Measurements from ENCODE around the gene FOSB. TPM values are rescaled to one million over a fixed set of nuclear protein-coding genes. Genes with fewer than 3 reads are reported as not detected.

Gene FOSB
- total and polyA plus RNA-seq, 9 of the 15 experiments (the other 6 are each of a cell fraction or from before 2014, with no cell fraction given): 0.11 to 2.7 (median 0.73) TPM

DNA sequence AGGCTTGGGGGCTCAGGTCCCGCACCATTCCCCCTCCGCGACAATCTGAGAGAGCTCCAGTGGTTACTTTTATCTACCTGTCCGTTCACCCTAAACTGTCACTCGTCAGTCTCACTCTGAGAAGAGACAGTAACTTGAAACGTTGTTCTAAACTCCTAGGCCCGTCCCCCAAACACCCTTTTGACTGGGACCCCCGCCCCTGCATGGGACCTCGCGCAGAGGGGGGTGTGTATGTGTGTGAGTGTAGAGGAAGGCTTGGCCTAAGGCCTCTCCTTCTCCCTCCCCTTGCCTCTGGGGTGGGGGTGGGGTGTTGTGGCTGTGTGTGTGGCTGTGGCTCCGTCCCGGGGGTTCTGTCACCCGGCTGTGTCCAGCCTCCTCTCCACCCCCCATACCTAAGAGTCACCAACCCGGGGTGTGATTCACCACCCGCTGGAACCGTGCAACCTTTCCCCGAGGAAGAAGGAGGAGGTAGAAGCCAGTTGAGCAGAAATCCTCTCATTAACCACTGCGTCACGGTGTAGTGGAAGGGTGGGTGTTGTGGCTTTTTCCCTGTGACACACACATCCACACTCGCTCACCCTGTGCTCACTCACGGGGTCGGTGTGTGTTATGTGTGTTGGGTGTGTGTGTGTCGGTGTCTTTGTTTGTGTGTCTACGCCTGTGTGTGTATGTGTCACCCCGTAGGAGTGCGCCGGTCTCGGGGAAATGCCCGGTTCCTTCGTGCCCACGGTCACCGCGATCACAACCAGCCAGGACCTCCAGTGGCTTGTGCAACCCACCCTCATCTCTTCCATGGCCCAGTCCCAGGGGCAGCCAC lies 2.4 kb downstream of the FOSB start (continued):
- TF ChIP-seq, protein P1, sequence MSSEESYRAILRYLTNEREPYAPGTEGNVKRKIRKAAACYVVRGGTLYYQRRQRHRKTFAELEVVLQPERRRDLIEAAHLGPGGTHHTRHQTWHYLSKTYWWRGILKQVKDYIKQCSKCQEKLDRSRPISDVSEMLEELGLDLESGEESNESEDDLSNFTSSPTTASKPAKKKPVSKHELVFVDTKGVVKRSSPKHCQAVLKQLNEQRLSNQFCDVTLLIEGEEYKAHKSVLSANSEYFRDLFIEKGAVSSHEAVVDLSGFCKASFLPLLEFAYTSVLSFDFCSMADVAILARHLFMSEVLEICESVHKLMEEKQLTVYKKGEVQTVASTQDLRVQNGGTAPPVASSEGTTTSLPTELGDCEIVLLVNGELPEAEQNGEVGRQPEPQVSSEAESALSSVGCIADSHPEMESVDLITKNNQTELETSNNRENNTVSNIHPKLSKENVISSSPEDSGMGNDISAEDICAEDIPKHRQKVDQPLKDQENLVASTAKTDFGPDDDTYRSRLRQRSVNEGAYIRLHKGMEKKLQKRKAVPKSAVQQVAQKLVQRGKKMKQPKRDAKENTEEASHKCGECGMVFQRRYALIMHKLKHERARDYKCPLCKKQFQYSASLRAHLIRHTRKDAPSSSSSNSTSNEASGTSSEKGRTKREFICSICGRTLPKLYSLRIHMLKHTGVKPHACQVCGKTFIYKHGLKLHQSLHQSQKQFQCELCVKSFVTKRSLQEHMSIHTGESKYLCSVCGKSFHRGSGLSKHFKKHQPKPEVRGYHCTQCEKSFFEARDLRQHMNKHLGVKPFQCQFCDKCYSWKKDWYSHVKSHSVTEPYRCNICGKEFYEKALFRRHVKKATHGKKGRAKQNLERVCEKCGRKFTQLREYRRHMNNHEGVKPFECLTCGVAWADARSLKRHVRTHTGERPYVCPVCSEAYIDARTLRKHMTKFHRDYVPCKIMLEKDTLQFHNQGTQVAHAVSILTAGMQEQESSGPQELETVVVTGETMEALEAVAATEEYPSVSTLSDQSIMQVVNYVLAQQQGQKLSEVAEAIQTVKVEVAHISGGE (CRISPR knock-in tag; IDR thresholded peaks at IDR 0.05): no peak
- TF ChIP-seq HNRNPUL1 (IDR thresholded peaks at IDR 0.05; ENCODE audit: low read length): no peak
- no peak for TF ChIP-seq BCOR (IDR thresholded peaks at IDR 0.05)
- TF ChIP-seq CTBP1 (IDR thresholded peaks at IDR 0.05; ENCODE audit: borderline replicate concordance): no peak
- TF ChIP-seq ATF7 (IDR thresholded peaks at IDR 0.05): no peak
- no peak for TF ChIP-seq ZNF561 (CRISPR knock-in tag; conservative IDR thresholded peaks at IDR 0.05)
- peak; percentile 48; the same call in 1 of the 2 replicates for TF ChIP-seq POLR2A (conservative IDR thresholded peaks at IDR 0.05)
- TF ChIP-seq, protein P2, sequence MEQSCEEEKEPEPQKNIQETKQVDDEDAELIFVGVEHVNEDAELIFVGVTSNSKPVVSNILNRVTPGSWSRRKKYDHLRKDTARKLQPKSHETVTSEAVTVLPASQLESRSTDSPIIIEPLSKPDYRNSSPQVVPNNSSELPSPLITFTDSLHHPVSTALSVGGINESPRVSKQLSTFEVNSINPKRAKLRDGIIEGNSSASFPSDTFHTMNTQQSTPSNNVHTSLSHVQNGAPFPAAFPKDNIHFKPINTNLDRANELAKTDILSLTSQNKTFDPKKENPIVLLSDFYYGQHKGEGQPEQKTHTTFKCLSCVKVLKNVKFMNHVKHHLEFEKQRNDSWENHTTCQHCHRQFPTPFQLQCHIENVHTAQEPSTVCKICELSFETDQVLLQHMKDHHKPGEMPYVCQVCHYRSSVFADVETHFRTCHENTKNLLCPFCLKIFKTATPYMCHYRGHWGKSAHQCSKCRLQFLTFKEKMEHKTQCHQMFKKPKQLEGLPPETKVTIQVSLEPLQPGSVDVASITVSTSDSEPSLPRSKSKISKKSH (CRISPR knock-in tag; IDR thresholded peaks at IDR 0.05): no peak
- no peak for TF ChIP-seq ZNF57 (CRISPR knock-in tag; IDR thresholded peaks at IDR 0.05)
- TF ChIP-seq KDM1A (IDR thresholded peaks at IDR 0.05): no peak
- TF ChIP-seq ARID1B (IDR thresholded peaks at IDR 0.05): 0 out of 2 replicates have a peak, but pooled peaks have one; percentile 14
- TF ChIP-seq, protein P3, sequence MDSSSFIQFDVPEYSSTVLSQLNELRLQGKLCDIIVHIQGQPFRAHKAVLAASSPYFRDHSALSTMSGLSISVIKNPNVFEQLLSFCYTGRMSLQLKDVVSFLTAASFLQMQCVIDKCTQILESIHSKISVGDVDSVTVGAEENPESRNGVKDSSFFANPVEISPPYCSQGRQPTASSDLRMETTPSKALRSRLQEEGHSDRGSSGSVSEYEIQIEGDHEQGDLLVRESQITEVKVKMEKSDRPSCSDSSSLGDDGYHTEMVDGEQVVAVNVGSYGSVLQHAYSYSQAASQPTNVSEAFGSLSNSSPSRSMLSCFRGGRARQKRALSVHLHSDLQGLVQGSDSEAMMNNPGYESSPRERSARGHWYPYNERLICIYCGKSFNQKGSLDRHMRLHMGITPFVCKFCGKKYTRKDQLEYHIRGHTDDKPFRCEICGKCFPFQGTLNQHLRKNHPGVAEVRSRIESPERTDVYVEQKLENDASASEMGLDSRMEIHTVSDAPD (CRISPR knock-in tag; IDR thresholded peaks at IDR 0.05): no peak
- TF ChIP-seq NR2C1 (IDR thresholded peaks at IDR 0.05): no peak
- no peak for TF ChIP-seq NR2C1 (tag; IDR thresholded peaks at IDR 0.05)
- TF ChIP-seq ZNF175 (CRISPR knock-in tag; IDR thresholded peaks at IDR 0.05; ENCODE audit: low read depth): no peak
- TF ChIP-seq ELF2 (CRISPR knock-in tag; IDR thresholded peaks at IDR 0.05): no peak
- TF ChIP-seq RBM39 (optimal IDR thresholded peaks at IDR 0.05; ENCODE audit: low read depth, low read length): no peak
- TF ChIP-seq MEF2D (tag; conservative IDR thresholded peaks at IDR 0.05; ENCODE audit: low read depth): no peak
- no peak for TF ChIP-seq BHLHE40 (IDR thresholded peaks at IDR 0.05; ENCODE audit: low read length)
- no peak for TF ChIP-seq FIP1L1 (IDR thresholded peaks at IDR 0.05; ENCODE audit: low read depth, low read length, poor library complexity, severe bottlenecking)
- TF ChIP-seq SRSF9 (IDR thresholded peaks at IDR 0.05; ENCODE audit: borderline replicate concordance, low read depth, low read length): no peak
- TF ChIP-seq BRD4 (IDR thresholded peaks at IDR 0.05): no peak
- no peak for TF ChIP-seq XRCC4 (IDR thresholded peaks at IDR 0.05; ENCODE audit: extremely low read depth, insufficient read depth, insufficient read length)
- no peak for TF ChIP-seq ZNF274 (IDR thresholded peaks at IDR 0.05; ENCODE audit: borderline replicate concordance, low read depth, low read length)
- TF ChIP-seq ZFP30 (CRISPR knock-in tag; IDR thresholded peaks at IDR 0.05; ENCODE audit: borderline replicate concordance): no peak
